ENCODE data around the gene GSTO2.

DNA sequence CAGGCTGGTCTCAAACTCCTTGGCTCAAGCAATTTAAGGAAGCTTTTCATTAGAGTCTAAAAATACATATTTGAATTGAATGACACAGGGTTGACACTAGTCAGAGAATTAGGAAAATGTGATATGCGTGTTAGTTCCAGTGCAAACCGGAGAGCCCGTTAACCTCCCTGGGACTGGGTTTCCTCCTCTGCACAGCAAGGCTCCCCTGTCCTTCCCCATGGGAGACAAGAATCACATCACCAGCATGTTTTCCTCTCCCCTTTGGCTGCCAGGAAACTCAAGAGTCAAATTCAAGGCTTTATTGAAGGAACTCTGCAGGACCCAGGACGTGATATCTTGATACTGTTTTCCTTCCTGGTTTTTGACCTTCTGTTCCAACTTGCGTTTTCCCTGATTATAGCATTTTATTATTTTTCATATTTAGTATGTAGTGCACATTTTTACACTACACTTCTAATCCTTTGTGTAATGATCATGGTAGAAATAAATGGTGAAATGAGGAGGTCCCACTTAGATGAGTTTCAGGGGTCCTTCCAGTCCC lies 24.9 kb downstream of the GSTO2 start:
- TF ChIP-seq ZSCAN30 (tag by site-specific recombination; IDR thresholded peaks at IDR 0.05) (no peak), ZBTB21 (tag by site-specific recombination; IDR thresholded peaks at IDR 0.05) (no peak), KLF9 (tag by site-specific recombination; IDR thresholded peaks at IDR 0.05; ENCODE audit: low read depth) (no peak), ZNF121 (tag by site-specific recombination; IDR thresholded peaks at IDR 0.05) (no peak)
- TF ChIP-seq, protein P1, sequence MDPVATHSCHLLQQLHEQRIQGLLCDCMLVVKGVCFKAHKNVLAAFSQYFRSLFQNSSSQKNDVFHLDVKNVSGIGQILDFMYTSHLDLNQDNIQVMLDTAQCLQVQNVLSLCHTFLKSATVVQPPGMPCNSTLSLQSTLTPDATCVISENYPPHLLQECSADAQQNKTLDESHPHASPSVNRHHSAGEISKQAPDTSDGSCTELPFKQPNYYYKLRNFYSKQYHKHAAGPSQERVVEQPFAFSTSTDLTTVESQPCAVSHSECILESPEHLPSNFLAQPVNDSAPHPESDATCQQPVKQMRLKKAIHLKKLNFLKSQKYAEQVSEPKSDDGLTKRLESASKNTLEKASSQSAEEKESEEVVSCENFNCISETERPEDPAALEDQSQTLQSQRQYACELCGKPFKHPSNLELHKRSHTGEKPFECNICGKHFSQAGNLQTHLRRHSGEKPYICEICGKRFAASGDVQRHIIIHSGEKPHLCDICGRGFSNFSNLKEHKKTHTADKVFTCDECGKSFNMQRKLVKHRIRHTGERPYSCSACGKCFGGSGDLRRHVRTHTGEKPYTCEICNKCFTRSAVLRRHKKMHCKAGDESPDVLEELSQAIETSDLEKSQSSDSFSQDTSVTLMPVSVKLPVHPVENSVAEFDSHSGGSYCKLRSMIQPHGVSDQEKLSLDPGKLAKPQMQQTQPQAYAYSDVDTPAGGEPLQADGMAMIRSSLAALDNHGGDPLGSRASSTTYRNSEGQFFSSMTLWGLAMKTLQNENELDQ (tag by site-specific recombination; IDR thresholded peaks at IDR 0.05; ENCODE audit: low read depth), result no peak
